Measurements from ENCODE around the gene NEDD9. TPM values are rescaled to one million over a fixed set of nuclear protein-coding genes. Genes with fewer than 3 reads are reported as not detected.

Gene NEDD9
- total RNA-seq, 1 experiment from 2014 or later = 0.17 TPM

DNA sequence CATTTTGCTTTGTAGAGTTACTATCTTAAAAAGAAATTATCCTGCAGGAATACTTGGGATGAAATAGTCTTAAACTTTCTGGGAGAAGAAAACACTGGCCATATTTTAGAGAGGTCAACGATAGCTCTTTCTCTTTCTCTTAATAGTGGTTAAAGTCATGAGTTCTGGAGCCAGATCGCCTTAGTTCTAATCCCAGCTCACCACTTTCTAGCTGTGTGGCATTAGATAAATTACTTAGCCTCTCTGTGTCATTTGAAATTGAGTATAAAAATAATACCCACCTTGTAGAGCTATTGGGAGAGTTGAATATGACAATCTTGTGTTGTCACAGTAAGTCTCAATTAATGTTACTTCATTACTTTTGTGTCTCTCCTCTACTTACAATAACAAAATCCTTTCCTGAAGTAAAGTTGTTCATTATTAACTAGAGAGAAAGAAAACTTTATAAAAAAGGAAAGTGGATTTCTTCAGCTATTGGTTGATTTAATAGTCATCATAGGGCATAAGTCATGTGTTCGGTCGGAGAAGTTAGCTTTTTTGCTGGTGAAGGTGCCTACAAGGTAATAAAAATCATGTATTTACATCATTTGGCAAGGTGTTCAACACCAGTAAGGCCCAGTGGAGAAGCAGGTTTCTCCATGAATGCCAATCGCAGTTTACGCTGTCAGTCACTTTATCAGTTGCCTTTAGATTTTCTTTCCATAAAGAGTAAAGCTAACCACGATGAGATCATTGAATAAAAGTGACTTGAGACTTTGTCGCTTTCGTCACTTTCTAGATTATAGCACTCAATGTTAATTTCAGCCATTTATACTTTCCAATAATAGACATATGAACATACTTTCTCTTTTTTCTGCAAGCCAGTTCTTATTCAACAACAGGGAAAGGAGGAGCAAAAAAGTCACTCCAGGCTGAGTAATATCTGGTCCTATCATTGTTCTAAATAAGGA is 2.0 kb downstream of the NEDD9 start:
- no peaks in the 10 kb centered on the region for H3K79me2 ChIP-seq (ENCODE audit: insufficient read depth, low read length)
- ChIA-PET POLR2A (no interaction called here), RAD21 (ENCODE audit: low non-redundant PET in 1 of 2, low total read pairs in 2 of 2, uncharacterized antibody in 2 of 2, unreplicated experiment in 2 of 2) (no interaction called here), CTCF (no interaction called here)
- H3K27me3 ChIP-seq (ENCODE audit: insufficient read depth, low read length) = 0 out of 2 replicates have a peak, but pooled peaks cover 9% of the 10 kb centered on the region
- no peak overlapping the region for H3K4me3 ChIP-seq (replicated peaks in 1 of 2; ENCODE audit: low read depth in 1 of 2, low read length in 2 of 2)
- ATAC-seq (no peak), DNase-seq (ENCODE audit: low read depth, low spot score) (no peak)
- no peak for TF ChIP-seq EZH2phosphoT487 (IDR thresholded peaks at IDR 0.05; ENCODE audit: borderline replicate concordance)
- no peak for TF ChIP-seq ELF1 (IDR thresholded peaks at IDR 0.05; ENCODE audit: borderline replicate concordance, low read depth)
- TF ChIP-seq FOSL1 (IDR thresholded peaks at IDR 0.05; ENCODE audit: low read depth) = no peak
- no peak for TF ChIP-seq CBX3 (IDR thresholded peaks at IDR 0.05; ENCODE audit: low read depth)
- TF ChIP-seq, protein P1, sequence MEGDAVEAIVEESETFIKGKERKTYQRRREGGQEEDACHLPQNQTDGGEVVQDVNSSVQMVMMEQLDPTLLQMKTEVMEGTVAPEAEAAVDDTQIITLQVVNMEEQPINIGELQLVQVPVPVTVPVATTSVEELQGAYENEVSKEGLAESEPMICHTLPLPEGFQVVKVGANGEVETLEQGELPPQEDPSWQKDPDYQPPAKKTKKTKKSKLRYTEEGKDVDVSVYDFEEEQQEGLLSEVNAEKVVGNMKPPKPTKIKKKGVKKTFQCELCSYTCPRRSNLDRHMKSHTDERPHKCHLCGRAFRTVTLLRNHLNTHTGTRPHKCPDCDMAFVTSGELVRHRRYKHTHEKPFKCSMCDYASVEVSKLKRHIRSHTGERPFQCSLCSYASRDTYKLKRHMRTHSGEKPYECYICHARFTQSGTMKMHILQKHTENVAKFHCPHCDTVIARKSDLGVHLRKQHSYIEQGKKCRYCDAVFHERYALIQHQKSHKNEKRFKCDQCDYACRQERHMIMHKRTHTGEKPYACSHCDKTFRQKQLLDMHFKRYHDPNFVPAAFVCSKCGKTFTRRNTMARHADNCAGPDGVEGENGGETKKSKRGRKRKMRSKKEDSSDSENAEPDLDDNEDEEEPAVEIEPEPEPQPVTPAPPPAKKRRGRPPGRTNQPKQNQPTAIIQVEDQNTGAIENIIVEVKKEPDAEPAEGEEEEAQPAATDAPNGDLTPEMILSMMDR (IDR thresholded peaks at IDR 0.05 in 2 of 3, conservative IDR thresholded peaks at IDR 0.05 in 1 of 3; ENCODE audit: borderline replicate concordance in 1 of 3, insufficient read depth in 1 of 3, low read depth in 2 of 3, low read length in 2 of 3) = no peak
- no peak for TF ChIP-seq SRF (IDR thresholded peaks at IDR 0.05; ENCODE audit: low read depth)
- no peak for TF ChIP-seq JUND (IDR thresholded peaks at IDR 0.05)
- no peak for TF ChIP-seq POLR2A (IDR thresholded peaks at IDR 0.05; ENCODE audit: borderline replicate concordance, extremely low read depth, insufficient read depth, insufficient read length)
- no peak for TF ChIP-seq ZNF274 (IDR thresholded peaks at IDR 0.05; ENCODE audit: low read depth, low read length)
- no peaks in the 10 kb centered on the region for H3K9me3 ChIP-seq (ENCODE audit: control insufficient read depth in 1 of 2, insufficient read depth in 1 of 2, low read depth in 1 of 2, low read length in 2 of 2)
- H3K4me1 ChIP-seq (ENCODE audit: control insufficient read depth in 1 of 2, insufficient read depth in 2 of 2, low read length in 2 of 2) = peaks cover 0 to 7% of the 10 kb centered on the region in 2 experiments; a peak in 3 of 4 replicates
- intact Hi-C loops (cut with micrococcal nuclease) = loop anchor here (5.0 kb wide), 1 partner anchor 267 kb away; no protein-coding TSS in a partner anchor
- no TSS peak for BruUV-seq (replicated peaks)
- no peak overlapping the region for H3K4me2 ChIP-seq (ENCODE audit: low read length)
- H3K27ac ChIP-seq (ENCODE audit: low read depth, low read length) = no peak overlapping the region
- no peaks in the 10 kb centered on the region for H3K36me3 ChIP-seq (ENCODE audit: control insufficient read depth in 1 of 2, insufficient read depth in 2 of 2, low read length in 2 of 2)
- no peak overlapping the region for H3K9ac ChIP-seq (ENCODE audit: low read length)
- H2AFZ ChIP-seq (ENCODE audit: low read depth, low read length, poor library complexity, severe bottlenecking) = no peak overlapping the region
- H4K20me1 ChIP-seq (ENCODE audit: insufficient read depth) = no peaks in the 10 kb centered on the region
- no peaks in the 10 kb centered on the region for H3K9me2 ChIP-seq (ENCODE audit: insufficient read depth)

Measured in HCT116 (cell line).